Esophagus muscularis mucosa (tissue), 3 donors: ENCODE measurements around the gene ADGRV1.

Source experiments
- CTCF ChIP-seq, 3 experiments: fragments of 200-600 bp in 2 of 3; fragments of 450-650 bp in 1 of 3; sonication (generic) in 2 of 3; IDR thresholded peaks; one replicate each; pipeline ENCODE4 v1.5.1; 2017 to 2019; ENCODE audit warnings: antibody characterized with exemption in 3 of 3, mild to moderate bottlenecking in 2 of 3, moderate library complexity in 1 of 3
- POLR2A ChIP-seq: fragments of 450-650 bp; IDR thresholded peaks from one replicate; pipeline ENCODE4 v1.6.1; 2017; ENCODE audit warnings: antibody characterized with exemption, moderate library complexity, mild to moderate bottlenecking, low read depth

- TF ChIP-seq CTCF (IDR thresholded peaks at IDR 0.05) (no peak), POLR2A (no peak)
These were observed 628.4 kb downstream of the ADGRV1 start for GRCh38 chr5:91187032-91187431.
